MV-4-11 (cell line): ENCODE measurements around the gene AQP1.

ENCODE experiments used
- DNase-seq: peaks from one replicate; lab custom pipeline; 2025; lab: John Stamatoyannopoulos, UW

Gene AQP1

DNA sequence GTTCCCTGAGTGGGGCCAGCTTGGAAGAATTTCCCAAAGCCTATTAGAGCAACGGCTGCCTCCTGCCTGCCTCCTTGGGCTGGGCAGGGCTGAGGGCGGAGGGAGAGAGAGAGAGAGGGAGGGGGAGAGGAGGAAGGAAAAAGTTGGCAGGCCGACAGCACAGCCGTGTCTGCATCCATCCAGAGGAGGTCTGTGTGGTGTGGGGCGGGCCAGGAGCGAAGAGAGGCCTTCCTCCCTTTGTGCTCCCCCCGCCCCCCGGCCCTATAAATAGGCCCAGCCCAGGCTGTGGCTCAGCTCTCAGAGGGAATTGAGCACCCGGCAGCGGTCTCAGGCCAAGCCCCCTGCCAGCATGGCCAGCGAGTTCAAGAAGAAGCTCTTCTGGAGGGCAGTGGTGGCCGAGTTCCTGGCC is at the start of gene AQP1:
AQP1 (plus strand) TSS at position 293 of the 409 bp plus-strand sequence; CDS start at position 350, 57 bp downstream.
- DNase-seq = no peak

DNA sequence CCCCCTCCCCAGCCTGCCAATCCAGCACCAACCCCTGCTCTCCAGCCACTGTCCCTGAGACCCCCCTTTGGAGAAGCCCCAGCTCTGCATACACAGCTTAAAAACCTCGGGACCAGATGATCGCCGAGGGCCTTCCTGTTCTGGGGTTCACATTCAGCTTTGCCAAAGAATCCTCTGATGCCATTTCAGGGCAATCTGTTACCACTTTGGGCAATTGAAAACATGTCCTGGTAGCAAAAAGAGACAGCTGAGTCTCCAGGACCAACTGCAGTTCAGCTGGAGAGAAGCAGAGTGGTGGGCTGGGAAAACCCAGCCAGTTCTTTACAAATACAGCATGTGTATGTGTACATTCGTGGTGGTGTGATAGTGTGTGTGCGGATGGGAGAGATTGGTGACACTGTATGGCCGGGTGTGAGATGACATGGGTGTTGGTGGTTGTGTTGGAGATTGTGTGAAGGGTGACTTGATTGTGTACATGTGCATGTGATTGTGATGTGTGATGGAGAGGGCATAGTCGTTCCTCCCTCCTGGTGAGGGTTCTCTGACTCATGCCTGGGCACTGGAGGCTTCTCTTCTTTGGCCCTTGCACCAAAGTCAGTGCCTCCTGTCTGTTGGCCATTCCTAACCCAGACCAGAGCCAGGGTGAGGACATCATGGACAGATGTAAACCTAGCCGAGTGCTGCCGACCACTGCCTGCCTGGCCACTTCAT is 48.5 kb upstream of the AQP1 start:
- no peak for DNase-seq

DNA sequence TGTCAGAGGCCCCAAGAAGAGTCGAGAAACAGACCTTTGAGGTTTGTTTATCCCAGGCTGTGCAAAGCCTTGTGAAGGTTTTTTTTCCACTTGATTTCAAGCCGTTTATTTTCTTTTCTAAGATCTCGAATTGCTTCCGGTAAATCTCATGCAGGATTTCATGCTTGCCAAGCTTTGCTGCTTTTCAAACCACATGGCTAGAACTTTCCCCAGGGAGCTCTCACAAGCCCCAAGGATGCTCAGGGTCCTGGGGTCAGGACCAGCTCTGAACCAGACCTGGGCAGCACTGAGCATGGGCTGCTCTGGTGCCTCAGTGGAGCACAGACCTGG is 48.0 kb upstream of the AQP1 start:
- no peak for DNase-seq

DNA sequence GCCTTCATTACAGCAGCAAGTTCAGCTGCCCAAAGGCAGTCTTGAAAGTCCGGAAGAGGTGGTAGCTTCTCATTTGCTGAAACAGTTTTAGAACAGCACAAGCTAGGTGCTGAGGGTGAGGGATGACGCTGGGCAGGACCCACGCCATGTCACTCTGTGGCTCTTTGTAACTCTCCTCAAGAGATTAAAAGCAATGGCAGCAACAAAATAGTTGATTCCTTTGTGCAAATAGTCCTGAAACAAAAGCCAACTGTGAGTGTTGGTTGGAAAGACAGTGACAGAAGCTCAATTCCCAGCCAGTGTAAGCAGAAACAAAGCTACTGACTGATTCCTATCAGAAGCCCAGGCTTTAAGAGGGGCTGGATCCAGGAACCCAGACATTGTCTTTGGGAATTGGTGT is 47.6 kb upstream of the AQP1 start:
- no peak for DNase-seq

DNA sequence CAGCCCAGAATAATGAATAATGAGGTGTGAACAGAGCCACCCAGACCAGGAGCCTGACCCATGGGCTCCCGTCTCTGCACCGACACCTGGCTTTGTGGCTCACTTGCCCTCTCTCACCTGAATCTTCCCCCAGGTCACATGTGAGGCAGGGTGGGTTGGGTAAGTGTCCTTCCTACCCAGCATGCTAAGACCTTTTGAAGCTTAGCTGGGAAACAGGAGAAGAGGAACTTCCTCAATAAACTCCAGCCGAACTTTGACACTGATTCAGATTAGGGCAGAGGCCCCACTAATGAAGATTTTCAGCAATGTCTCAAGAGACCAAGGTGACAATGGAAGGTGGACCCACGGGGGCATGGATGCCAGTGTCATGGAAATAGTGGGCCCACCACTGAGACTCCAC is 46.6 kb upstream of the AQP1 start:
- DNase-seq = peak; percentile 1

DNA sequence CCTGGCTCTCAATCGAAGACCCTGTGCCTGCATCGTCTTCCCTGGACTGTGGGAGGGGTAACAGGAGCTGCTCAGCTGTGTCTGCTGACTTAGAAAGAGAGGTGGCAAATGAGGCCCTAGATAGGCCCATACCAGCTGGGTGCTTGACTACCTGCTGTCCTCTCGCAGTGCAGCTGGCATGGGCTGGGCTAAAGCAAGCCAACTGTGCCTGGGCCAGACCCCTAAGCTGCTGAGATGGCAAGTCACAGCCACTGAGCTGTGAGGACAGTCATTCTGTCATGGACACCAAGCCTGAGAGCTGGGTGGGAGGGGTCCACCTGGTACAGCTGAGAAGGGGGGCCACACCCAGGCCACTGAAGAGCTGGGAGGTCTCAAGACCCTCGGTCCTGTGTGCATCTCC is 45.8 kb upstream of the AQP1 start:
- DNase-seq = no peak

DNA sequence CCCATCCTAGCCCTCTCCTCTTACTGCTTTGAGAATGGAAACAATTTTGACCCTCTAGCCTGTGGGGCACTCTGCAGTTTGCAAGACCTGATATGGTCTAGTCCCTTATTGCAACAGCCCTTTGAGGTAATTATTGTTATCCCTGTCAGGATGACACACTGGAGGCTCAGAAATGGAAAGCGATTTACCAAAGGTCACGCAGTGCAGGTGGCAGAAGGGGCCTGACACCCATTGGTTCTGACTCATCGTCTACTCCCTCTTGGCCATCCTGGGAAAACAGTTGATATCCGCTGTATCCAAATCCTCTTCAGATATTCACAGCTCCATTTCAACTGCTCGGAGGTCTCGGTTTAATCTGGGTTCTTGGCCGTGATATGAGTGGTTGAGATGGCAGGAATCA is 44.7 kb upstream of the AQP1 start:
- DNase-seq = peak; percentile 9

DNA sequence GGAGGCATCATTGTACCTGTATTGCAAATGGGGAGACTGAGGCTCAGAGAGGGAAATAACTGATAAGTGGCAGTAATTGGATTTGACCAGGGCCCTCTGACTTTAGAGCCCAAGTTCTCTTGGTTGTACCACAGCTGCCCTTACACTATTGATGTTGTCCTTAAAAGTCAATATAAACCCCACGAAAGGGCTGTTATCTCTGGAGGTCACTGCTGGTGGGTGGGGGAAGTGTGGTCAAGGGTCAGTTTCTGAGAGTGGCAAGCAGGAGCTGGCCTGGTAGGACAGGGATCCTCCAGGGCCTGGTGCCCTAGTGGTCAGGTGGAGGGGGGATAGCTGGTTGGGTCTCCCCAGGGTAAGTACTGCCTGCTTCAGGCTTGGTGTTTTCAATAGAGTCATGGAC is 44.2 kb upstream of the AQP1 start:
- DNase-seq = no peak

DNA sequence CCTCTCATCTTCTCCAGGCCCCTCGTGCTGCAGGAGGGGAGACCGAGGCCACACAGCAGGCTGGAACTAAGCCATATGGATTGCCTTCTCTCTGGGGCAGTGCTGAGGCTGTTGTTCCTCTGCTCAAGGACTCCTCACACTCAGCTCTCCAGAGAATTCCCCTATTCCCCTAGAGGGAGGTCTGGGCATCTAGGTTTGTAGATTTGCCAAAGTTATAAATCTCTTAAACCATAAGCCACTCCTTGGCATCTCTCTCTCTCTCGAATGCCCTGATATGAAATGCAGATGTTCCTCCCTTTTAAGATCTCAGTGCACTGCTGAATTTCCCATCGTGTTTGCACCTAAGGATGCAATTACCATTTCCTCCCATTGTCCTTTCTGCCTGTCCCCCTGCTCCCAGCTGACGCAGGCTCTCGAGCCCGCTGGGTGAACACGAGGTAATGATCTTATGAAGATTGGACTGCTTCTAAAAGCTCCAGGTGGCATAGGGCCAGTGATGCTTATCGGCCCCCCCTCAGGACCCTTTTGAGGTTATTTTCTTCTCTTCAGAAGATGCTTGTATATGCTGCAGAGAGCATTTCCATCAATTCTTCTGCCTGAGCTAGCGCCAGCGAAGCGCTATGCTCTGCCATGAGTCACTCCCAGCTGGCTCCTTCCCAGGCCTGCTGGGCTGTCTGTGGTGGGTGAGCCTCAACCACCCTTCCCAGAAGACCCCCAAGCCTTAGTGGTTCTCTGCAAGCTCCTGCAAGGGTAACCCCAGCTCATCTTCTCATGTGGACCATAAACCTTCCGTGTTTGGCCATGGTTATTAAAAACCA is 41.6 kb upstream of the AQP1 start:
- no peak for DNase-seq

DNA sequence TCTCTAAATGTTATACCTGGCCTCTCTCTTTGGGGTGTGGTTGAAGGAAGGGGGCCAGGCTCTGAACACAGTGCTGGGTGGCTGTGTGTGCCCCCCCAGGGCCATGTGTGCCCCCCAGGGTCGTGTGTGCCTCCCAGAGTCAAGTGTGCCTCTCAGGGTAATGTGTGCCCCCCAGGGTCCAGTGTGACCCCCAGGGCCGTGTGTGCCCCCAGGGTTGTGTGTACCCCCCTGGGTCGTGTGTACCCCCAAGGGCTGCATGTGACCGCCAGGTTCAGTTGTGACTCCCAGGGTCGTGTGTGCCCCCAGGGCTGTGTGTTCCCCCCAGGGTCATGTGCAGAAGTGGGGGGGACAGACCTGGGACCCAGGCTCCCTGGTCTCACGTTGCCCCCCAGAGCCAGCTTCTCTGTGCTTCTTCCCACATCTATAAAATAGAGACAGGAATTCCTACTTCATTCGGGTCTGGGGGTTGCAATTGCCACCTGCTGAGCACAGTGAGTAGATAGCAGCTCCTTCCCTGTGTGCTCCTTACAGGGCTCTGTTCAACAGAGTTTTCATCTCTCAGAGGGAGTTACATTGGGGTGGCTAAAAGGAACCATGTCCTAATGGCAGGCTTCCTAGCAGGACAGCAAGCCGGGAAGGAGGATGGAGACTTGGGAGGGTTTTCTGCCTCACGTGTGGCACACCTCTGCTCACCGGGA is 40.7 kb upstream of the AQP1 start:
- no peak for DNase-seq

DNA sequence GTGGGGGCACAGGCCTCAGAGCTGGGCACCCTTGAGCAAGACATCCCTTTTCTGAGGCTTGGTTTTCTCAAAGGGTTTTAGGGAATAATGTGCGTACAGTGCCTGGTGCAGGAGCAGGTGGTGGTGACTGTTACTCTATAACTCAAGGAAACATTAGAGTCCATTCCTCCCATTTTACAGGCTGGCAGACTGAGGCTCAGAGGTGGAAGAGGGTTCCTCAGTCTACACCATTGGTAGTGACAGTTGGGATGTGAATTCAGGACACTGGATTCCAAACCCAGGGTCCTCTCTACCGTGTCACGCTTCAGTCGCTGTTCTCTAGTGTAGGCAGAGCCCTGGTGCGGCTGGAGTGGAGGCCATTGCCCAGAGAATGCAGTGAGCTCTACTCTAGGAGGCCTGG is 40.0 kb upstream of the AQP1 start:
- DNase-seq = no peak

DNA sequence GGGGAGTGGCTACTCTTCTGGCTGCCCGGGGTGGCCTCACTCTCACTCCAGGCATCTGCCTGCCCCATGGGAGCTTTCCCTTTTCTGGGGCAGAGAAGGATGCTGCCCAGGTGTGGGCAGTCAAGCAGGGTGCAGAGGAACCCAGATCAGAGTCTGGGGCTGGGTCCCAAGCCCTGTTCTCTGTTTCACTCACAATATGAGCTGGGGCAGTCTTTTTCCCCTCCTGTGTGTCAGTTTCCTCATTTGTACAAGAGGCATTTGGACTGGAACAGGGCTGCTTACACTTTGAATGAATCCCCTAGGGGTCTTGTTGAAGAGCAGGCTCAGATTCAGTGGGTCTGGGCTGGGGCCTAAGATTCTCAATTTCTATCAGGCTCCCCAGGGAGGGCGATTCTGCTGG is 38.4 kb upstream of the AQP1 start:
- no peak for DNase-seq

DNA sequence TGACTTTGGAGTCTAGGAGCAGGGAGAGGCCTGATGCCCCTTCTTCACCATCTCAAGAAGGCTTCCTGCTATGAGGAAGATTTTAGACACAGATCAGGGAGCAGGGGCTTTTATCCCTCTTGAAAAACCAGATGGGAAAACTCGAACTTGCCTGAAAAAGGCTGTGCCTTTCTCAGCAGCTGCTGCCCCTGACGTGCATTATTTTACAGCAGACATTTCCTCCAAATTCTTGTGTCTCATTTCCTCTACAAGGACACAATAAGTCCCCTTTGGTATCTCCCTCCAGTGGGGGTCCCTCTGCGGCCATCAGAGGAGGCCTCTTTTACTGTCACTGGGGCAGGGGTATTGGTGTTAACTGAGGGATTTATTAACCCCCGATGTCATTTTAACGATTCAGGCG is 38.0 kb upstream of the AQP1 start:
- no peak for DNase-seq

DNA sequence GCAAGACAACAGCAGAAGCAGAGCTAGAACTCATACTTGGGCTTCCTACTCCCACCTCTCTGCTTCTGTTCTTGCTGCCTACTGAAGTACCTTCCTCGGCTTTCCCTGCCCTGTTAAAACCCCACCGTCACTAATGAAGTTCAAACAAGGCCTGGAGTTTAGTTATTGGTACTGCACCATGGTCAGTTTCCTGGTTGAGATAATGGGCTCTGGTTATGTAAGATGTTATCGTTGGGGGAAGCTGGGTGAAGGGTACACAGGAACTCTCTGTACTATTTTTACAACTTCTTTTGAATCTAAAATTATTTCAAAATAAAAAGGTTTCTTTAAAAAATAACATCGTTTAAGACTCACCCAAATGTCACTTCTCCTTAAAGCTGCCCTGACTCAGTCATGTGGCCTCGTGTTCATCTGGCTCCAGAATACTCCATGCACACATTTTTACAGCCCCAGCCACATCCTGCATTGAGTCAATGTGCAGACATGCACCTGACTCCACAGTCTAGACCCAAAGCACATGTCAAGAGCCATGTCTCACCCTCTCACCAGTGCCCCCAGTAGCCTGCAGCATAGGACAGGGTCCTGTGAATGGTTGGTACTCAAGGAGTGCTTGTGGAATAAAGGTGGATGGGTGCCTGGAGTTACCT is 36.9 kb upstream of the AQP1 start:
- DNase-seq = peak; percentile 21

DNA sequence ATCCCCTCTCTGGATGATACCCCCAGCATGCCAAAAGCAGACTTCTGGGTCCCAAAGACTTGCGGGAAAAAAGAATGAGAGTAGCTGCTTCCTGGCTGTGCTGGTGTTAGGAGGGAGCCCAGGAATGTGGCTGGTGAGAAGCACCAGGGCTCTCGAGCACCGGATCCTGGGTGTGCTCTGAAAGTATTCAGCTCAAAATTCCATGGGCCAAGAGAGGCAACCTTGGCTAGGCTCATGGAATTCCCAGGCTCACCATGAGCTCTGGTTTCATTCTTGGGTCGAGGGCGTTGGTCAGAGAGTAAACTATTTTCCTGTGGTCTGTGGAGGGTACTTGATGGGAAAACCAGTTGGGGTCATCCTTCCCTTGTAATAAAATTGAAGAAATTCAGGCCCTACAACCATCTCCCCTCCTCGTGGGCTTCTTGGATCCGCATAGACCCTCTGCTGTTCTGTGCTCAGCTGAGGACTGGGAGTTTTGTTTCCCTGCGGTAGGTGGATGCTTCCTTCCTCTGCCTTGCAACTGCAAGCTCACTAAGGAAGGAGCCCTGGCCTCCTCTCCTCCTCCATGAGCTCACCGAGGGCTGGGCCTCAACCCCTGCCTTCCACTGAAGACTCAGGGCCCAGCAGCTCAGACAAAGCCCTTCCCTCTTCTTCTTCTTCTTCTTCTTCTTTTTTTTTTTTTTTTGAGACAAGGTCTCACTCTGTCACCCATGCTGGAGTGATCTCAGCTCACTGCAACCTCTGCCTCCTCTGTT is 34.5 kb upstream of the AQP1 start:
- DNase-seq = peak; percentile 17

DNA sequence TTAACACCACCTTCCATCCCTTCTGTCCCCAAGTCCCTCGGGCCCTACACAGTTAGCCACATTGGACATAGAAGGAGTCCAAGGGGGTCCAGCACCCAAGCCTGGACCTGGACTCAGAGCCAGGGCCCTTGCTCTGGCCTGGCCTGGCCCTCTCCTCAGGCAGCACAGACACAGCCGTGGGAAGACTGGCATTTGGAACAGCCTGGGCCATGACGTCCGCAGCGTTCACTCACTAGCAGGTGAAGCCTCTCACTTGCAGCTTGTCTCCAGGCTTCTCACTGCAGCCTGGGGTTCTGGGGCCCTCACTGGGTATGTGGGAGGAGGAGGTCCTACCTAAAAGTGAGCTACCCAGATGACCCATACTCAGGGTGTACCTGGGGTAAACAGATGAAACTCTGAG is 33.7 kb upstream of the AQP1 start:
- DNase-seq = no peak

DNA sequence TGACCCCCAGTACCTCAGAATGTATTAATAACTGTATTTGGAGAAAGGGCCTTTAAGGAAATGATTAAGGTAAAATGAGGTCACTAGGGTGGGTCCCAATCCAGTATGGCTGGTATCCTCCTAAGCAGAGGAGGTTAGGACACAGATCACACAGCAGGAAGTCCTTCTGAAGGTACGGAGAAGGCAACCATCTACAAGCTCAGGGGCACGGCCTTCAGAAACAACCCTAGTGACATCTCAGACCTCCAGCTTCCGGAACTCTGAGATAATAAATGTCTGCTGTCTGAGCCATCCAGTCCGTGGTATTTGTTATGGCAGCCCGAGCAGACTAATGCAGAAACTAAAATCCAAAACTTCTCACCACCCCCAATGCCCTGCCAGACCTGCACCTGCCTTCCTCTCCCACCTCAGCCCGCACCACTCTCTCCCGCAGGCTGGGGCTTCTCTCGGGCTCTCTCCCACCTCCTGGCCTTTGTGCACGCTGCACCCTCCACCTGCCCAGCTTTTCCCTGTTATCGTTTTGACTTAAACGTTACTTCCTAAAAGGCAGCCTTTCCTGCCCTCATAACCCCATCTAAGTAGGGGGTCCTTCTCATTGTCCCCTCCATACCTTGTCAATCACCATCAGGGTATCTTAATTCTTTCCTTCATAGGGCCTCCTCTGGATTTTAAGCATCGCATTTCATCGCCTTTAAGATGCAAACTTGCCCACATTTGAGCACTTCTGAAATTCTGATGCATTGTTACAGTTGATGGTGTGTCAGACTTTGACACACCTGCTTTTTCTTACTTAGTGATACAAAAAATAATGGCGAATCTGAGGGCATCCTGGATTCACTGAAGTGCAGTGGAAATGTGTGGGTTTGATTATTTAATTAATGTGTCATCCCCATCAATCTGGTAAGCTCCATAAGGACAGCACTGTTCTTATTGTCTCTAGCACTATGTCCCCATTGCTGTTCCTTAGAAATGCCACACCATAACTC is 32.2 kb upstream of the AQP1 start:
- DNase-seq = no peak

DNA sequence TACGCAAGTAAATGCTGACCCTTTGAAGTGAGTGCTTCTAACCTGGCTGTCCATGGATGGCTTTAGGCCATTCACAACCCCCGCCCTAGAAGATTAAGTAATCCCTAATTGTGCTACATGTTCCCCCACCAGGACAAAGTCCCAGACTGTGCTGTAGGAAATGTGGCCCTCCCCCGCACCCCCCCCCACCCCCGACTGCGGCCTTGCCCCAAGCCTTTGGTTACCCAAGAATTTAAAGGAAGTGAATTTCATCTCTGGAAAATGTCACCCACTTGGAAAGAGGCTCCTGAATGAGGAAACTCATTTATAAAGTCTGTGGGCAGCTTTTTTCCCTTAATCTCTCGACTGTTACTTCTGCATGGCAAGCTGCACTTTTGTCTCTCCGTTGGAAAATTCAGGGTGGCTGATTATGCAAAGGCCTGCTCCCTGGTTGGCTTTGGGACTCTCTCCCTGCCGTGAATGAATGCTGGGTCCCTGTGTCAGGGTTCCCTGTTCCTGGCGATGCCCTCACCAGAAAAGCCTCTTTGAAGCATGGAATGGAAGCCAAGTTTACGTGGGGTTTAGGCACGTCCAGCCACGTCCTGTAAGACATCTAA is 31.4 kb upstream of the AQP1 start:
- DNase-seq = peak; percentile 54

DNA sequence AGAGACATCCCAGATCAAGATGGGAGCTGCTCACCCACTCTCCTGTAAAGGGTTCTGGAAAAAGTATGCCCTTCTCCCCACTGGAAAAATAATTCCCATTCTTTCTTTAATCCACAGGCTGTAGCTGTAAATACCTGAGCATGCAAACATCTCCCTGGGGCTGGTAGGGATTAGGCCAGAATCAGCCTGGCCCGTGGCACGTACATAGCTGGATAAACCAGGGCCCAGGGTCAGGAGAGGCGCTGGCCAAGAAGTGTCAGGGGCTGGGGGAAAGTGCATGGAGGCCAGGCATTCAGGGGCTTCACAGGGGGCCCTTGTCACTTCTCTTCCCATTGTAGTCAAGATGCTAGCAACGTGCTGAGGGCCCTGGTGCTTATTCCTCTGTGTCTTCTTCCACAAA is 30.7 kb upstream of the AQP1 start:
- no peak for DNase-seq

DNA sequence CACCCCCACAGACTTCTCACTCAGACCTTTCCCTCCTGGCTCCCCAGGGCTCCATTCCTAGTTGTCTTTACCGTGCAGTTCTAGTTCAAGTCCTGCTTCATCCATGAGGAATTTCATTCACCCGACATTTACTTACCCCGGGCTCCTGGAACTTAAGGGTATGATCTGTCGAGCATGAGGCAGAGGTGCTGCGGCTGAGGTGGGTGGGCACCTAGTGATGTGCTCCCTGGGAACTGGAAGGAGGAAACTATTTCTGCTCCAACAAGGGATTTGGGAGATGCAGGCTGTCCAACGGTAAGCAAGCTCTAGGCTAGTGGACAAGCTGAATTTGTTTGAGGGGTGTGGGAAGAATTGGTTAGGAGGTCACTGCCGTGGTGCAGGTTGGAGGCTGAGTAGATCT is 30.2 kb upstream of the AQP1 start:
- no peak for DNase-seq
